Stimulated activated CD8-positive, alpha-beta memory T cell treated with anti-CD3 and anti-CD28 coated beads, Interleukin-12 subunit alpha, Interleukin-12 subunit beta, amount 100 ng/mL, for 24 hours (primary cell): ENCODE data around the gene TRABD.
"Not testable (repeated sequence)": the region's sequence is repeated elsewhere in the genome, so short reads cannot be mapped to it uniquely, and the experiment has no call there.

Experiments
- DNase-seq: peaks from one replicate; pipeline ENCODE4 v3.0.0-alpha.2; 2020; ENCODE audit errors: extremely low read depth

TRABD gene, protein sequence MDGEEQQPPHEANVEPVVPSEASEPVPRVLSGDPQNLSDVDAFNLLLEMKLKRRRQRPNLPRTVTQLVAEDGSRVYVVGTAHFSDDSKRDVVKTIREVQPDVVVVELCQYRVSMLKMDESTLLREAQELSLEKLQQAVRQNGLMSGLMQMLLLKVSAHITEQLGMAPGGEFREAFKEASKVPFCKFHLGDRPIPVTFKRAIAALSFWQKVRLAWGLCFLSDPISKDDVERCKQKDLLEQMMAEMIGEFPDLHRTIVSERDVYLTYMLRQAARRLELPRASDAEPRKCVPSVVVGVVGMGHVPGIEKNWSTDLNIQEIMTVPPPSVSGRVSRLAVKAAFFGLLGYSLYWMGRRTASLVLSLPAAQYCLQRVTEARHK

DNA sequence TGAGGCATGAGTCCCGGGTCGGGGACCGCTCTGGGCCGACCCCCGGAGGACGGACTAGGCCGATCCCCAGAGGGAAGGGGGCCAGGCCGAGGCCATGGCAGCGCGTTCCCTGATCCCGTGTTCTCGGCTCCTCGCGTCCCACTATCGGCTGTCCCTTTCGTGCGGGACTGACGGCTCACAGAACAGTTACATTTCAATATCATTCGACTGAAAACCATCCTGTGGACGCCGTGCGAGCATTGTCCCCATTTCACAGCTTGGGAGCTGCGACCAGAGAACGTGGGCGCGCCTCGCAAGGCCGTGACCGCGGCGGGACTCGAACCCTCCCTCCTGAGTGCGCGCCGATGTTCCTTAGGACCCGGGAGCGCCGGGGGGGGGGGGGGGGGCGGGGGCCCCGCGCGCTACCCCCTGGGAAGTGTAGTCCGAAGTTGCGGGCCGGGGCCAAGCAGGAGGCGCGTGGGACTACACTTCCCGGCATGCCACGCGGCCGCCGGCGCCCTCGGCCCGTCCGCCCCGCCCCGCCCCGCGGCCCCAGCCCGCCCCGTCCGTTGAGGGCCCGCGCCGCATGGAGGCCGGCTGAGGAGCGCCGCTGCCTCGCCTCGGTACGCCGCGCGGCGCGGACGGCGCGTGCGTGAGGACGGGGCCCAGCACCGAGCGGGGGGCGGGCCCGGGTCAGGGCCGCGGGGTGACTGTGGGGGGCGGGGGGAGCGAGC, at the start of gene TRABD:
Gene TRABD (plus strand): TSS at position 539 of the 713 bp plus-strand sequence. CDS start 7,148 bp downstream, outside the sequence.
- peak; percentile 74 for DNase-seq

DNA sequence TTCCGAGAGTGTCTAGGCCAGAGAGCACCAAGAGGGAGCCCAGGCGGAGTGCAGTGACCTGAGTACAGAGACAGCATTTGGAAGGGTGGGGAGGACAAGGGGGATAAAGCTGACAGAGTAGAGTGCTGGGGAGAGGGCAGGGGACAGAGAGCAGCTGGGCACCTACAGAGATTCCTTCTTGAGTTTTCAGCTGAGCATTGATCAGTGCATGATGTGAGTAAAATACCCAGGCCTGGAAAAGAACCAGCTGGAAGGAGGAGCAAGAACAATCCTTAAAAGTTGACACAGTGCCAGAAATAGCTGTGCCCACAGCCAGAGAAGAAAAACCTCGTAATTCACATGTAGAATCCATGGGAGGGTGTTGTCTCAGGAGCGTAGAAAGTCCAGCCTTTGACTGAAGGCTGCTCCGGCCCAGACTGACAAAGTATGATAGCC, 49.1 kb upstream of the TRABD start:
- no peak for DNase-seq

DNA sequence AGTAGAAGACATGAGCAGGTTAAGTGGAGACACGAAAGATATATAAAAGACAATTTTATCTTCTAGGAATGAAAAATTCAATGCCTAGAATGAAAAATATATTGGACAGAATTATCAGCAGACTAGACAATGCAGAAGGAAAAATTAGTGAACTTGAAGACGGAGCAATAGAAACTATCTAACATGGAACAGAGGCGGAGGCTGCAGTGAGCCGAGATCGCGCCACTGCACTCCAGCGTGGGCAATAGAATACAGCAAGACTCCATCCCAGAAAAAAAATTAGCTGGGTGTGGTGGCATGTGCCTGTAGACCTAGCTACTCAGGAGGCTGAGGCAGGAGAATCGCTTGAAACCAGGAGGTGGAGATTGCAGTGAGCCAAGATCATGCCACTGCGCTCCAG, 48.4 kb upstream of the TRABD start:
- not testable (repeated sequence) for DNase-seq

DNA sequence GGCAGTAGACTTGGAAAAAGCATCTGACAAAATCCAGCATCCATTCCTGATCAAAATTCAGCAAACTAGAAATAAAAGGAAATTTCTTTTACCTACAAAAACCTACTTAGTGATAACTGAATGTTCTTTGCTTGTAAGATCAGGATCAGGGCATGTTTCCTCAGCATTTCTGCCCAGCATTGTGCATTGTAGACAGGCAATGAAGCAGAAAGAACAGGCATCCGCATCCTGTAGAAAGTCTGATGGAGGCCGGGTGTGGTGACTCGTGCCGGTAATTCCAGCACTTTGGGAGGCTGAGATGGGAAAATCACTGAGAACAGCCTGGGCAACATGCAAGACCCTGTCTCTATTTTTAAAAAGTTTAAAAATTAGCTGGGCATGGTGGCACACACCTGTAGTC, 47.7 kb upstream of the TRABD start:
- no peak for DNase-seq

DNA sequence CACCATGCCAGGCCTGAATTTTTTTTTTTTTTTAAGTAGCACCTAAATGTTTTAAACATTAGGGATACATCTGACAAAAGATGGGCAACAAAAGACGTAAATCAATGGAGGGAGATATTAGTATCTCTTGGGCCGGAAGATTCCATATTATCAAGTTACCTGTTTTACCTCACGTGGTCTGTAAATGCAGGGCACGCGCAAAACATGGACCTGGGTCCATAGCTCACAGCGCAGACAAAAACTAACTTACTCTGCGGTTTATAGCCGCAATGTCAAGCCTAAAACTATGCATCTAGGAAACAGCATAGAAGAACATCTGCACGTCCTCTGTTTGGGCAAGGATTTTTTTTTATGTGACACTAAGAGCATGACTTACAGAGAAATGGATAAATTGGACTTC, 46.7 kb upstream of the TRABD start:
- DNase-seq = no peak

DNA sequence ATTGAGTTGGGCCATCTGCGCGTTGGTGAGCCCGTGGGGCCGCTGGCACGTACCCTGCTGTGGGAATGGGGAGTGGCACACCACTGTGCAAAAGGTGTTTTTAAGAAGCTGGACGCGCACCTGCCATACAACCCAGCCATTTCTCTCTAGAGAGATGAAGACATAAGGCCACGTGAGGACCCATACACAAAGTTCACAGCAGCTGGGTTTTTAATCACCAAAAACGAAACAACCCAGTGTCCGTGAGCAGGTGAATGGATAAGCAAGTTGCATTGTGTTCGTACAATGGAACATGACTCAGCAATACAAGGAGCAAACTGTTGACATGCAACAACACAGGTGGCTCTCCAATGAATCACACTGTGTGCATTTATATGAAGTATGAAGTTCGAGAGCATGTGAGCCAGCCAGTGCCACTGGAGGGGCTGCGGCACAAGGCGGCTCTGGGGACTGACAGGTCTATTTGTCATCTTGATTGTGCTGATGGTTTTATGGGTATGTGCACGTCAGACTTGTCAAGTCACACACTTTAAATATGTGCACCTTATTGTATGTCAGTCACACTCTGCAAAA, 45.8 kb upstream of the TRABD start:
- no peak for DNase-seq

DNA sequence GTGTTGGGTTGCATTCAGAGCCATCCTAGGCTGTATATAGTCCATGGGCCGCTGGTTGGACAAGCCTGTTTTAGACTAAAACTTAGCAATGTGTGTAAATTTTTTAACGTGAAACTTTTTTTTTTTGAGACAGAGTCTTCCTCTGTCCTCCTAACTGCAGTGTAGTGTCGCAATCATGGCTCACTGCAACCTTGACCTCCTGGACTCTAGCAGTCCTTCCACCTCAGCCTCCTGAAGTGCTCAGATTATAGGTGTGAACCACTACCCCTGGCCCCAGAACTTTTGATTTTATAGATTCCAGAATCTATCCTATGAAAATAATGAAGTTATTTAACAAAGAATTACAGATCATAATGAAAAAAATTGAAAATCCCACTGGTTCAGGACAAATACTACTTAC, 45.1 kb upstream of the TRABD start:
- DNase-seq = no peak

DNA sequence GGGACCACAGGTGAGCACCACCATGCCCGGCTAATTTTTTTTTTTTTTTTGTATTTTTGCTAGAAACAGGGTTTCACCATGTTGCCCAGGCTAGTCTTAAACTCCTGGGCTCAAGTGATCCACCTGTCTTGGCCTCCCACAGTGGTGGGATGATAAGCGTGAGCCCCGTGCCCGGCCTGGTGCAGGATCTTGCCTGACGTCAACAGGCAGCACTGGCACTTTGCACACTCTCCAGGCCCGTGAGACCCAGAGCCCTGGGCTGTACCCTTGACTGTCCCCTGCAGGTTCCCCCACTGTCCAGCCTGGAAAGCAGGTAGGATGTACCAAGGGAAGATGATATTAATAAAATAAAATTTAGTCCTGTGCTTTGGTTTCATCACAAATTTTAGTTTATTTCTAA, 44.3 kb upstream of the TRABD start:
- DNase-seq = no peak

DNA sequence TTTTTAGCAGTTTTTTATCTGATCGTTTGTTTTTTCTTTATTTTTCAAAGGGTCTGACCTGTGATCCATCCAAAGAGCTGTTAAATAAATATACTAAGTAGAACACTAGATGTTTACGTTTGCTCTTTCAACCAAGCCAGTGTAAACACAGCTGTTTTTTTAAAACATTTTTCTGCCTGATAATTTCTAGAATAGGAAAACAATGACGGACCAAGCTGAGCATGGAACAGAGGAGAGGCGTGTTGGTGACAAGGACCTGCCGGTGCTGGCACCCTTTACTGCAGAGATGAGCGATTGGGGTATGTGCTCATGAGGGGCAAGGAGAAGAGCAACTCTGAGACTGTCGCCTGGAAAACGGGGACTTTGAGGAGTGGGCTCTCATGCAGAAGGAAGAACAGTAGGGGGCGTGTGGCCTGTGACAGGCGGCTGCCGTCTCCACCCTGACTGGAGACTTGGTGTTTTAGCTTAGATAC, 43.8 kb upstream of the TRABD start:
- no peak for DNase-seq

DNA sequence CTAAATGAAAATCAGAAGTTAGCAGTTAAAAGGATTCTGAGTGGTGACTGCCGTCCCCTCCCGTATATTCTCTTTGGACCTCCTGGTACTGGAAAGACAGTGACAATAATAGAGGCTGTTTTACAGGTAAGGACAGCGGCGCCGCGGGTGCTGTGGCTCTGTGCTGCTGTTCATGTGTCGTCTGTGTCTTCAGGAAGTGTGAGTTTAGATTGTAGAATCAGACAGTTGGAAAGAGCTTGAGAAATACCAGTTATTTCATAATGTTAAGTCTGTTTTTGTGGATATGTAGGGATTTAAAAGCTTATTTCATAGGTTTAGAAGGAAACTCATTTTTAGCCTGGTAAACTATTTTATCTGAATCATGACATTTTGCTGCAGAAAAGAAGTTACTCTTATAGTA, 42.6 kb upstream of the TRABD start:
- no peak for DNase-seq

DNA sequence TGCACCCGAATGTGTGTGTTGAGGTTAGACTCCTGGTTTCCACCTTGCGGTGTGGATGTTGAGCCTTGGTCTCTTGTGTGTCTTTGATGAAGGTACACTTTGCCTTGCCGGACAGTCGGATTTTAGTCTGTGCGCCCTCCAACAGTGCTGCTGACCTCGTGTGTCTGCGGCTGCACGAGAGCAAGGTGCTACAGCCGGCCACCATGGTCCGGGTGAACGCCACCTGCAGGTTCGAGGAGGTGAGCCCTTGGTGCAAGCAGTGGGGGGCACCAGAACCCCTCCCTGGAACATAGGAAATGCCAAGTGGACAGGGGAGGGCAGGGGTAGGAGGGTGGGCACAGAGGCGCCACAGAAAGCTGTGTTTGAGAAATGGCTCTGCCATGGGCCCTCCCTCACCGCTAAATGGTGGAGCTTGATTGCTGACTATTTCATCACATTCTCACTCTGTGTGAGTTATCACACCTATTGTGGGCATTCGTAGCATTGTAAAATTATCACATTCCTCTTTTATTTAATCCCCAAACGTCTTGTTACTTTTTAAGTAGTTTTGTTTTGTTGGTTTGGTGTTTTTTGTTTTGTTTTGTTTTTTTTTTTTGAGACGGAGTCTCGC, 41.6 kb upstream of the TRABD start:
- no peak for DNase-seq

DNA sequence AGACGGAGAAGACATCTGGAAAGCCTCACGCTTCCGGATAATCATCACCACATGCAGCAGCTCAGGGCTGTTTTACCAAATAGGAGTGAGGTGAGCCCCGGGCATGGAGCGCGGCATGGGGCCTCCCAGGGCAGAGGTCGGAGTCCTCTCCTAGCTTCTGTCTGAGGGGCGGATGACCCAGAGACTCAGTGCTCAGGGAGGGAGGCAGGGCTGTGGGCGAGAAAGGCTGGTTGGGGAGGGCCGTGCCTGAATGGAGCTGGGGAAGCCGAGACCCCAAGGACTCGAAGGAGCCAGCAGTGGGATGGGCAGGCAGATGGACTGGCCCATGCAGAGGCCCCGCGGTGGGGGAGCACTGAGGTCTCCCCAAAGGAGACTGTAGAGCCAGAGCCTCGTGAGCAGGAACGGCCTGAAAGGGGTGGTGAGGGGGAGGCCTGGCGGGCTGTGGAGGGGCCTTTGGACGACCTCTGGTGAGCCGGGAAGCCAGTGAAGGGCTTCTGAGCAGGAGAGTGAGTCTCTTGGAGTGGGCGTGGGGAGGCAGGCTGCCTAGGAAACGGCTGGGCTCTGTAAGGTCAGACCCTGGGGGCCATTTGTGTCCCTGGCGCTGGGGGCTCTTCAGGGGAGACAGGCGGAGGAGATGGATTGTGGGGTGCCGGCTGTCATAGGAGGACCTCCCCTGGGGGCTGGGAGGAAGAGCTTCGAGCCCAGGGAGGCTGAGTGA, 39.8 kb upstream of the TRABD start:
- DNase-seq = no peak

DNA sequence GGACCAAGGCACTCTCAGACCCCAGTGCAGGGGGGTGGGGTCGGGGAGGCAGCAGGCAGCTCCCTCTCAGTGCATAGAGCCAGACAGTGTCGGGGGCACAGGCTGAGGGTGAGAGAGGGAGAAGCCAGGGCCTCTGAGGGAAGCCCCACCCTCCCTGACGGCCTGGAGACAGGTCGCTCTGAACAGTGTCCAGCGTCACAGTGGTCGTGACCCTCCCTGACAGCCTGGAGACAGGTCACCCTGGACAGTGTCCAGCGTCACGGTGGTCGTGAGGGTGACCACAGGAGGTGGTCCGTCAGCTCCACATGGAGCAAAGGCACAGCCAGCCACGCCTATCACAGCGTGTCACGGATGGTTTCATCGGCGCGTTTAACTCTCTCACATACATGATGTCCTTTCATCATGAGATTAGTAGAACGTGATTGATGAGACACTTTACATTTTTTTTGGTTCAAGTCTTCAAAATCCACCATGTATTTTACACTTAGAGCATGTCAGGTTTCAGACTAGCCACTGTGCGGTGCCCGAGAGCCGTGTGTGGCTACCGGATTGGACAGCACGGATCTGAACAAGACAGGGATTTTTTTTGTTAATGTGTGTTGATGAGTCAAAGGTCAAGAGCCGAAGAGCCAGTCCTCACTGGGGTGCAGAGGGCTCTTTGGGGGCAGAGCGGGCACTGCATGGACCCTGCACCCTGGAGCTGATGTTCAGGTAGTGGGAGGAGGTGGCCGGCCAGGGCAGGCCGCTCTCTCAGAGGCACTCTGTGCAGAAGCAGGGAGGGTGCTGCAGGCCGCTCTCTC, 39.1 kb upstream of the TRABD start:
- no peak for DNase-seq

DNA sequence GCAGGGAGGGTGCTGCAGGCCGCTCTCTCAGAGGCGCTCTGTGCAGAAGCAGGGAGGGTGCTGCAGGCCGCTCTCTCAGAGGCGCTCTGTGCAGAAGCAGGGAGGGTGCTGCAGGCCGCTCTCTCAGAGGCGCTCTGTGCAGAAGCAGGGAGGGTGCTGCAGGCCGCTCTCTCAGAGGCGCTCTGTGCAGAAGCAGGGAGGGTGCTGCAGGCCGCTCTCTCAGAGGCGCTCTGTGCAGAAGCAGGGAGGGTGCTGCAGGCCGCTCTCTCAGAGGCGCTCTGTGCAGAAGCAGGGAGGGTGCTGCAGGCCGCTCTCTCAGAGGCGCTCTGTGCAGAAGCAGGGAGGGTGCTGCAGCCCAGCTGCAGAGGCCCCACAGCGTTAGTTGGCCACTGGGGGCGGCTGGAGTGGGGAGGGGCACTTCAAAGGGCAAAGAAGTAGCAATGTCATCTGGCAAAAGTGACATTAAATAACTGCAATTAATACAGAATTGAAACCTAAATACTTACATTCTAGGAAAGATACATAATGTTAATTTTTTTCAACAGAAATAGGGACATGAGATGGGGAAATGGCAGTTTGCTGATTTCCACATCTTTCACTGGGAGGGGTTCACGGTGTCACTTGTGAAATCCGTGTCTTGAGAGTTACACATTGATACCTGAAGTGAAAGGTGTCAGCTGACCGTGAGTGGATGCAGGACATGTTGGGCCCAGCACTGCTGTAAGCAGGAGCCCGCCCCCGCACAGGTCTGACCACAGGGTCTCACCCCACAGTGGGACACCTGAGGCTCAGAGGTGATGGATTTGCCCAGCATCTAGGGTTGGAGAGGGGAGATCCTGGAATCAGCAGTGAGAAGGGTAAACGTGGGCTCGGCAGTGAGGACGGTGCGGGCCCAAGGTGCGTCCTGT, 38.2 kb upstream of the TRABD start:
- not testable (repeated sequence) for DNase-seq

DNA sequence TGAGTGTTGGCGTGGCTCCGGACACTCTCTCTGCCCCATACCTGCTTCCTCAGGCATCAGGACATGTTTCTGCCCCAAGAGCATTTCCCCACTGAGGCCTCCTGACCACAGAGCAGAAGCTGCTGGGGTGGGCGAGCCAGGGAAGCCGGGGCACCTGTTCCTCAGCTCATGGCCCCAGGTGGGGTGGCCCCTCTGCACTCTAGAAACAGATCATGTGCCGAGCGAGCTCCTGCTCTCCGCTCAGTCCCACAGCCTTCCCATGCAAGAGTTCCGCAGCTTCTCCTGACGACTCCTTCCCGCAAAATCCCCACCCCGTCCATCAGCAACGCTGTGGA, 37.6 kb upstream of the TRABD start:
- DNase-seq = no peak

DNA sequence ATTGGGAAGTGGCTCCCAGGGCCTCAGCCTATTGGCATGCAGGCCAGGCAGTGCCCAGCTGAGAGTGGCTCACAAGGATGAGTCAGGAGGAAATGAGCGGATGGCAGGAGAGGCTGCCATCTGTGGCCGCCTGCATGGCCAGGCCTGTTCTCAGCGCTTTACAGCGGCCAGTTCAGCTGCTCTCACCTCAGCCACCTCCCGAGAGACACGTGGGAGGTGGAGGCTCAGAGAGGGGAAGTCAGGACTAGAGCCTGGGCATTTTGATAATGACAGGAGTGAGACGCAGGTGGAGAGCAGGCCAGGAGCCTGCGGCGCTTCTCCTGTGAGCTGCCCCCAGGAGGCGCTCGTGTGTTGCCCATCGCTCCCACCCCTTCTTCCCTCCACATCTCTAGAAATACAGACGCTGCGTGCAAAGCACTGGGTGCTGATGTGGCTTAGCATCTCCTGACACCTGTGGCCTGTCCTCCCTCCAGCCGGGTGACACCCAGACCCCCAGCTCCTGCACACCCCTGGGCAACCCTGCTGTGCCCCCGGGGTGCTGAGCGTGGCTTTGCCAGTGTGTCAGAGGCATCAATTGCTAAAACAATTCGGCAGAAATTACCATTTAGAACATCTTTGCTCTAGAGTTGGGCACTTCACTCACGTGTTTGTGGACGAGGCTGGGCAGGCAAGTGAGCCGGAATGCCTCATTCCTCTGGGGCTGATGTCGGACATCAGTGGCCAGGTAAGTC, 36.6 kb upstream of the TRABD start:
- peak; percentile 31 for DNase-seq

DNA sequence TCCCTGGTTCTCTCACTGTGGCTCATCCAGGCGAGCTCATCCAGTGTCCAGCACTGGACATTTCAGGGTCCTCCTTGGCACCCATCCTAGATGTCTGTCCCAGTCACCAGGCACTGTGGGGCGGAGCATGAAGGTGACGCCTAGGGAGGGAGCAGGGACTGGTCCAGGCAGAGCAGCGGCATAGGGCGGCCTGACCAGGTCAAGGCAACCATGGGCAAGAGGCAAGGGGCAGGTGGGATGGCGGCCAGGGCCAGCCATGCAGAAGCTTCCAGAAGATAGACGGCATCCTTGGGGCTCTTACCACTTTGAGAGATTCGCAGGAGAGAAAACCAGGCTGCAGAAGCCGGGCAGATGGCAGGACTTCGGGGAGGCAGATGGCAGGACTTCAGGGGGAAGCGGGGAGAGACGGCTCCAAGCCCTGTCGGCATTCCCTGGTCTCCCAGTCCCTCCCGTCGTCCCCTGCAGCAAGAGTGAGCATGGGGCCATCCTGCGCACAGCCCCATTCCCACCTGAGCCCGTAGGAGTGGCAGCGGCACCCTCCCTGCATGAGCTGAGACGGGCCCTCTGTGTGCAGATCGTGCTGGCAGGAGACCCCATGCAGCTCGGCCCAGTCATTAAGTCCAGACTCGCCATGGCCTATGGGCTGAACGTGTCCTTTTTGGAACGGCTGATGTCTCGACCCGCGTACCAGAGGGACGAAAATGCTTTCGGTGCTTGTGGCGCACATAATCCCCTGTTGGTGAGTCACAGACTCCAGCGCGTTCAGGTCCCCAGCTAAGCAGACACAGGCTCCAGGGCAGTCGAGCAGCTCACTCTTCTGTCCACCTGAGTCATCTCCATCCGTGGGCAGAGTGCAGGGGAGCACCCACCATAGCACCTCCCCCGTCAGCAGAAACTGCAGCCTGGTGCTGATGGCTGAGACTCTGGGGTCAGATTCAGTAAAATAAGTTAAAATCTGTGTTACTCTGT, 35.3 kb upstream of the TRABD start:
- DNase-seq = no peak
